Measurements from ENCODE around the gene KDM6A.

Gene KDM6A

GRCh38 chrX:44970709-44971108 lies 97.7 kb downstream of the KDM6A start:
- no peak overlapping the region for H3K27ac ChIP-seq (ENCODE audit: low read length)
- H3K9me3 ChIP-seq (ENCODE audit: control insufficient read depth in 1 of 2, low read length in 2 of 2), result peaks cover 0 to 4% of the 10 kb centered on the region in 2 donors
- no peaks in the 10 kb centered on the region for H3K4me1 ChIP-seq (ENCODE audit: control insufficient read depth in 1 of 2, insufficient read depth in 2 of 2, low read length in 2 of 2)
- no peaks in the 10 kb centered on the region for H3K27me3 ChIP-seq (ENCODE audit: low read depth, low read length)
- no peak overlapping the region for H3K4me3 ChIP-seq (ENCODE audit: low read depth in 1 of 2, low read length in 2 of 2)
- H3K36me3 ChIP-seq (ENCODE audit: control insufficient read depth in 1 of 2, insufficient read depth in 2 of 2, low read length in 2 of 2), result no peaks in the 10 kb centered on the region

GRCh38 chrX:44971674-44972073 lies 98.7 kb downstream of the KDM6A start:
- no peaks in the 10 kb centered on the region for H3K36me3 ChIP-seq (ENCODE audit: control insufficient read depth in 1 of 2, insufficient read depth in 2 of 2, low read length in 2 of 2)
- peaks cover 0 to 4% of the 10 kb centered on the region in 2 donors for H3K9me3 ChIP-seq (ENCODE audit: control insufficient read depth in 1 of 2, low read length in 2 of 2)
- H3K4me3 ChIP-seq (ENCODE audit: low read depth in 1 of 2, low read length in 2 of 2), result no peak overlapping the region
- H3K4me1 ChIP-seq (ENCODE audit: control insufficient read depth in 1 of 2, insufficient read depth in 2 of 2, low read length in 2 of 2), result no peaks in the 10 kb centered on the region
- H3K27ac ChIP-seq (ENCODE audit: low read length), result no peak overlapping the region
- H3K27me3 ChIP-seq (ENCODE audit: low read depth, low read length), result no peaks in the 10 kb centered on the region

GRCh38 chrX:44972132-44972531 lies 99.1 kb downstream of the KDM6A start:
- Histone ChIP-seq H3K27ac (ENCODE audit: low read length) (no peak overlapping the region), H3K27me3 (ENCODE audit: low read depth, low read length) (no peaks in the 10 kb centered on the region), H3K9me3 (ENCODE audit: control insufficient read depth in 1 of 2, low read length in 2 of 2) (peaks cover 0 to 4% of the 10 kb centered on the region in 2 donors), H3K36me3 (ENCODE audit: control insufficient read depth in 1 of 2, insufficient read depth in 2 of 2, low read length in 2 of 2) (no peaks in the 10 kb centered on the region), H3K4me1 (ENCODE audit: control insufficient read depth in 1 of 2, insufficient read depth in 2 of 2, low read length in 2 of 2) (no peaks in the 10 kb centered on the region), H3K4me3 (ENCODE audit: low read depth in 1 of 2, low read length in 2 of 2) (no peak overlapping the region)

- H3K36me3 ChIP-seq (ENCODE audit: control insufficient read depth in 1 of 2, insufficient read depth in 2 of 2, low read length in 2 of 2), result no peaks in the 10 kb centered on the region
- H3K4me1 ChIP-seq (ENCODE audit: control insufficient read depth in 1 of 2, insufficient read depth in 2 of 2, low read length in 2 of 2), result no peaks in the 10 kb centered on the region
- peaks cover 0 to 4% of the 10 kb centered on the region in 2 donors for H3K9me3 ChIP-seq (ENCODE audit: control insufficient read depth in 1 of 2, low read length in 2 of 2)
- no peak overlapping the region for H3K4me3 ChIP-seq (ENCODE audit: low read depth in 1 of 2, low read length in 2 of 2)
- H3K27me3 ChIP-seq (ENCODE audit: low read depth, low read length), result no peaks in the 10 kb centered on the region
- no peak overlapping the region for H3K27ac ChIP-seq (ENCODE audit: low read length)
These were observed 100.5 kb downstream of the KDM6A start for GRCh38 chrX:44973420-44973932.

GRCh38 chrX:44974451-44974850 lies 101.5 kb downstream of the KDM6A start:
- H3K4me3 ChIP-seq (ENCODE audit: low read depth in 1 of 2, low read length in 2 of 2), result no peak overlapping the region
- no peak overlapping the region for H3K27ac ChIP-seq (ENCODE audit: low read length)
- no peaks in the 10 kb centered on the region for H3K4me1 ChIP-seq (ENCODE audit: control insufficient read depth in 1 of 2, insufficient read depth in 2 of 2, low read length in 2 of 2)
- H3K27me3 ChIP-seq (ENCODE audit: low read depth, low read length), result no peaks in the 10 kb centered on the region
- H3K9me3 ChIP-seq (ENCODE audit: control insufficient read depth in 1 of 2, low read length in 2 of 2), result peaks cover 0 to 4% of the 10 kb centered on the region in 2 donors
- H3K36me3 ChIP-seq (ENCODE audit: control insufficient read depth in 1 of 2, insufficient read depth in 2 of 2, low read length in 2 of 2), result no peaks in the 10 kb centered on the region

GRCh38 chrX:44975666-44976263 lies 102.8 kb downstream of the KDM6A start:
- Histone ChIP-seq H3K27me3 (ENCODE audit: low read depth, low read length) (no peaks in the 10 kb centered on the region), H3K4me3 (ENCODE audit: low read depth in 1 of 2, low read length in 2 of 2) (no peak overlapping the region), H3K27ac (ENCODE audit: low read length) (no peak overlapping the region)

GRCh38 chrX:44978976-44979375 lies 106.0 kb downstream of the KDM6A start:
- Histone ChIP-seq H3K36me3 (ENCODE audit: control insufficient read depth in 1 of 2, insufficient read depth in 2 of 2, low read length in 2 of 2) (no peaks in the 10 kb centered on the region), H3K9me3 (ENCODE audit: control insufficient read depth in 1 of 2, low read length in 2 of 2) (no peaks in the 10 kb centered on the region), H3K27ac (ENCODE audit: low read length) (no peak overlapping the region), H3K4me3 (ENCODE audit: low read depth in 1 of 2, low read length in 2 of 2) (no peak overlapping the region), H3K4me1 (ENCODE audit: control insufficient read depth in 1 of 2, insufficient read depth in 2 of 2, low read length in 2 of 2) (no peaks in the 10 kb centered on the region), H3K27me3 (ENCODE audit: low read depth, low read length) (no peaks in the 10 kb centered on the region)

More at GRCh38 chrX:44975666-44976263, 102.8 kb downstream of the KDM6A start:
- no peaks in the 10 kb centered on the region for H3K36me3 ChIP-seq (ENCODE audit: control insufficient read depth in 1 of 2, insufficient read depth in 2 of 2, low read length in 2 of 2)
- no peaks in the 10 kb centered on the region for H3K4me1 ChIP-seq (ENCODE audit: control insufficient read depth in 1 of 2, insufficient read depth in 2 of 2, low read length in 2 of 2)
- H3K9me3 ChIP-seq (ENCODE audit: control insufficient read depth in 1 of 2, low read length in 2 of 2), result peaks cover 0 to 4% of the 10 kb centered on the region in 2 donors

GRCh38 chrX:44980403-44980802 lies 107.4 kb downstream of the KDM6A start:
- H3K36me3 ChIP-seq (ENCODE audit: control insufficient read depth in 1 of 2, insufficient read depth in 2 of 2, low read length in 2 of 2), result no peaks in the 10 kb centered on the region
- H3K27ac ChIP-seq (ENCODE audit: low read length), result no peak overlapping the region
- no peaks in the 10 kb centered on the region for H3K4me1 ChIP-seq (ENCODE audit: control insufficient read depth in 1 of 2, insufficient read depth in 2 of 2, low read length in 2 of 2)
- no peak overlapping the region for H3K4me3 ChIP-seq (ENCODE audit: low read depth in 1 of 2, low read length in 2 of 2)
- no peaks in the 10 kb centered on the region for H3K27me3 ChIP-seq (ENCODE audit: low read depth, low read length)
- no peaks in the 10 kb centered on the region for H3K9me3 ChIP-seq (ENCODE audit: control insufficient read depth in 1 of 2, low read length in 2 of 2)

- Histone ChIP-seq H3K27me3 (ENCODE audit: low read depth, low read length) (no peaks in the 10 kb centered on the region), H3K9me3 (ENCODE audit: control insufficient read depth in 1 of 2, low read length in 2 of 2) (no peaks in the 10 kb centered on the region), H3K27ac (ENCODE audit: low read length) (no peak overlapping the region), H3K4me1 (ENCODE audit: control insufficient read depth in 1 of 2, insufficient read depth in 2 of 2, low read length in 2 of 2) (no peaks in the 10 kb centered on the region), H3K36me3 (ENCODE audit: control insufficient read depth in 1 of 2, insufficient read depth in 2 of 2, low read length in 2 of 2) (no peaks in the 10 kb centered on the region), H3K4me3 (ENCODE audit: low read depth in 1 of 2, low read length in 2 of 2) (no peak overlapping the region)
These were observed 107.9 kb downstream of the KDM6A start for GRCh38 chrX:44980883-44981282.

GRCh38 chrX:44989995-44990770 lies 117.2 kb downstream of the KDM6A start:
- no peaks in the 10 kb centered on the region for H3K9me3 ChIP-seq (ENCODE audit: control insufficient read depth in 1 of 2, low read length in 2 of 2)
- H3K27me3 ChIP-seq (ENCODE audit: low read depth, low read length), result no peaks in the 10 kb centered on the region
- no peaks in the 10 kb centered on the region for H3K4me1 ChIP-seq (ENCODE audit: control insufficient read depth in 1 of 2, insufficient read depth in 2 of 2, low read length in 2 of 2)
- no peak overlapping the region for H3K27ac ChIP-seq (ENCODE audit: low read length)
- H3K4me3 ChIP-seq (ENCODE audit: low read depth in 1 of 2, low read length in 2 of 2), result no peak overlapping the region
- H3K36me3 ChIP-seq (ENCODE audit: control insufficient read depth in 1 of 2, insufficient read depth in 2 of 2, low read length in 2 of 2), result no peaks in the 10 kb centered on the region

GRCh38 chrX:44992775-44993174 lies 119.8 kb downstream of the KDM6A start:
- H3K4me3 ChIP-seq (ENCODE audit: low read depth in 1 of 2, low read length in 2 of 2), result no peak overlapping the region
- peaks cover 0 to 6% of the 10 kb centered on the region in 2 donors for H3K4me1 ChIP-seq (ENCODE audit: control insufficient read depth in 1 of 2, insufficient read depth in 2 of 2, low read length in 2 of 2)
- H3K27ac ChIP-seq (ENCODE audit: low read length), result no peak overlapping the region
- no peaks in the 10 kb centered on the region for H3K9me3 ChIP-seq (ENCODE audit: control insufficient read depth in 1 of 2, low read length in 2 of 2)
- H3K36me3 ChIP-seq (ENCODE audit: control insufficient read depth in 1 of 2, insufficient read depth in 2 of 2, low read length in 2 of 2), result no peaks in the 10 kb centered on the region
- H3K27me3 ChIP-seq (ENCODE audit: low read depth, low read length), result no peaks in the 10 kb centered on the region

All from muscle layer of duodenum (tissue), 2 donors.